NCI-H2227 treated with DMSO at 0.1 percent for 48 hours (cell line): ENCODE results near the gene CUX1.
"Not testable (repeated sequence)": the region's sequence is repeated elsewhere in the genome, so short reads cannot be mapped to it uniquely, and the experiment has no call there.

Source experiments
- DNase-seq: peaks from one replicate; lab custom pipeline; 2025; lab: John Stamatoyannopoulos, UW

CUX1 gene

GRCh38 chr7:102288285-102288930, 471.0 kb downstream of the CUX1 start:
- DNase-seq, result no peak

- no peak for DNase-seq
Measured at GRCh38 chr7:102289057-102289456, 471.6 kb downstream of the CUX1 start.

GRCh38 chr7:102291056-102291915, 473.9 kb downstream of the CUX1 start:
- DNase-seq, result no peak

GRCh38 chr7:102291916-102292267, 474.5 kb downstream of the CUX1 start:
- DNase-seq, result no peak

GRCh38 chr7:102292813-102293798, 475.7 kb downstream of the CUX1 start:
- DNase-seq, result no peak

GRCh38 chr7:102294589-102294988, 477.2 kb downstream of the CUX1 start:
- DNase-seq, result no peak

- DNase-seq, result no peak
Measured at GRCh38 chr7:102295346-102296178, 478.1 kb downstream of the CUX1 start.

GRCh38 chr7:102296179-102296438, 478.7 kb downstream of the CUX1 start:
- peak; percentile 43 for DNase-seq

- DNase-seq, result no peak
Measured at GRCh38 chr7:102296514-102296913, 479.1 kb downstream of the CUX1 start.

GRCh38 chr7:102297487-102298218, 480.2 kb downstream of the CUX1 start:
- no peak for DNase-seq

- DNase-seq, result no peak
Measured at GRCh38 chr7:102300643-102301221, 483.3 kb downstream of the CUX1 start.

GRCh38 chr7:102301367-102301766, 483.9 kb downstream of the CUX1 start:
- not testable (repeated sequence) for DNase-seq

- no peak for DNase-seq
Measured at GRCh38 chr7:102302025-102302424, 484.6 kb downstream of the CUX1 start.

- peak; percentile 17 for DNase-seq
Measured at GRCh38 chr7:102303669-102304422, 486.4 kb downstream of the CUX1 start.

GRCh38 chr7:102304668-102305067, 487.2 kb downstream of the CUX1 start:
- no peak for DNase-seq

GRCh38 chr7:102305414-102306268, 488.2 kb downstream of the CUX1 start:
- DNase-seq, result no peak

- DNase-seq, result peak; percentile 43
Measured at GRCh38 chr7:102306916-102307677, 489.7 kb downstream of the CUX1 start.

- no peak for DNase-seq
Measured at GRCh38 chr7:102310414-102310815, 493.0 kb downstream of the CUX1 start.
